Adipocyte (in vitro differentiated cells): ENCODE results near the gene ZDHHC3.

Experiments
- DNase-seq: peaks from one replicate; pipeline ENCODE4 v3.0.0-alpha.2; 2015; ENCODE audit warnings: low read depth
- H3K27me3 ChIP-seq: replicated peaks from 2 replicates; pipeline ENCODE4 v1.7.0; 2013; ENCODE audit warnings: mild to moderate bottlenecking, low read length, moderate library complexity; ENCODE audit not compliant: control insufficient read depth, insufficient read depth
- H3K36me3 ChIP-seq: 2 replicates; pipeline ENCODE4 v1.7.0; 2013; ENCODE audit warnings: low read length, mild to moderate bottlenecking, moderate library complexity; ENCODE audit not compliant: control insufficient read depth, insufficient read depth, severe bottlenecking
- H3K4me1 ChIP-seq: 2 replicates; pipeline ENCODE4 v1.7.0; 2013; ENCODE audit warnings: mild to moderate bottlenecking, low read length, moderate library complexity; ENCODE audit not compliant: control insufficient read depth, insufficient read depth
- H3K4me3 ChIP-seq: 2 replicates; pipeline ENCODE4 v1.7.0; 2013; ENCODE audit warnings: mild to moderate bottlenecking, low read length, moderate library complexity
- H3K9ac ChIP-seq: 2 replicates; pipeline ENCODE4 v1.7.0; 2013; ENCODE audit warnings: mild to moderate bottlenecking, low read length, moderate library complexity
- H3K9me3 ChIP-seq: 2 replicates; pipeline ENCODE4 v1.7.0; 2013; ENCODE audit warnings: mild to moderate bottlenecking, low read length, moderate library complexity; ENCODE audit not compliant: control insufficient read depth

ZDHHC3 gene

GRCh38 chr3:44942202-44942921, 33.6 kb downstream of the ZDHHC3 start:
- H3K4me3 ChIP-seq = no peak overlapping the region
- H3K27me3 ChIP-seq = no peaks in the 10 kb centered on the region
- no peak for DNase-seq
- no peak overlapping the region for H3K9ac ChIP-seq
- no peaks in the 10 kb centered on the region for H3K9me3 ChIP-seq
- H3K36me3 ChIP-seq = peaks cover 77% of the 10 kb centered on the region
- H3K4me1 ChIP-seq = peaks cover 8% of the 10 kb centered on the region

DNA sequence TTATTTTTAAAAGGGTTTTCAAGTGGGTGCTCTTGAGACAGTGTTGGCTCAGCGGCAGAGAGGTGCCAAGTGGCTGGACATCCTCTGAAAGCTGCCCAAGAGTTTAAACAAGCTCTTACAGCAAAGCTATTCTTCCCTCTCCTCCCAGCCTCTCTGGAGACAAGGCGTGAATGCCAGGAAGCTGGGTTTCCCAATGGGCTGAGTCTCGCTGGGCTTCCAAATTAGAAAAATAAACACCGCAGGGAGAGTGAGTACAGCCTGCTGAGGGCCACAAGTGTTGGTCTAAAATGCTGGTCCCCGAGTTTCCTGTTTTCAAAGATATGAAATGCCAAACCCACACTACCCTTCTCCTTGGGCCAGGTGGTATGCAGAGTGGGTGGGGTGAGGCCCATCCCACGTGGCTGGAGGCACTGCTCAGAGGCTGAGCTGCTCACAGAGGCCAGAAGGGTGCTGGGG, 36.4 kb downstream of the ZDHHC3 start:
- Histone ChIP-seq H3K4me3 (no peak overlapping the region), H3K27me3 (no peaks in the 10 kb centered on the region), H3K4me1 (peaks cover 8% of the 10 kb centered on the region), H3K9me3 (no peaks in the 10 kb centered on the region), H3K9ac (no peak overlapping the region), H3K36me3 (peaks cover 88% of the 10 kb centered on the region)
- no peak for DNase-seq

GRCh38 chr3:44932986-44933944, 42.7 kb downstream of the ZDHHC3 start:
- peaks cover 89% of the 10 kb centered on the region for H3K36me3 ChIP-seq

DNA sequence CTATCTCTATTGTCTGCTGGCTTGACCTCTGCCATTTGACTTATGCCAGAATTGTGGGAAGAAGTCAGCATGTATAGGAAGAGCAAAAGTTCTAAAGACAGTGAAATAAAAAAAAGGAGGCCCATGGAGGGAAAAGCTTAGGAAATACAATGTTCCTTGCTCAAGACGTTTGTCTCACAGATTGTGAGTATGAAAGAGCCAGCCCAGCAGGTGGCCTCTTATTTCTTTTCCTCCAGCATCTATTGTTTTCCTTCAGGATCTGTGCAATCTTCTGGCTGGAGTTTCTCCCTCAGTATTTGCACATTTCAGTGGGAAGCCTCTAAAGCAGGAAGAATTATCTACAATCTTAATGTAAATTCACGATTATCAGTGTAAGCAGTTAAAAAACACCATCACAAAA, 43.7 kb downstream of the ZDHHC3 start:
- Histone ChIP-seq H3K4me1 (peaks cover 17% of the 10 kb centered on the region), H3K9ac (no peak overlapping the region), H3K9me3 (no peaks in the 10 kb centered on the region), H3K36me3 (peaks cover 89% of the 10 kb centered on the region), H3K4me3 (no peak overlapping the region), H3K27me3 (no peaks in the 10 kb centered on the region)
- DNase-seq = no peak

More at GRCh38 chr3:44932986-44933944, 42.7 kb downstream of the ZDHHC3 start:
- peaks cover 17% of the 10 kb centered on the region for H3K4me1 ChIP-seq
- H3K9ac ChIP-seq = no peak overlapping the region
- H3K9me3 ChIP-seq = no peaks in the 10 kb centered on the region
- no peak for DNase-seq
- no peak overlapping the region for H3K4me3 ChIP-seq
- H3K27me3 ChIP-seq = no peaks in the 10 kb centered on the region

GRCh38 chr3:44931791-44932190, 44.2 kb downstream of the ZDHHC3 start:
- Histone ChIP-seq H3K36me3 (peaks cover 89% of the 10 kb centered on the region), H3K4me3 (no peak overlapping the region), H3K4me1 (peaks cover 17% of the 10 kb centered on the region), H3K9me3 (no peaks in the 10 kb centered on the region), H3K27me3 (no peaks in the 10 kb centered on the region), H3K9ac (no peak overlapping the region)
- no peak for DNase-seq

DNA sequence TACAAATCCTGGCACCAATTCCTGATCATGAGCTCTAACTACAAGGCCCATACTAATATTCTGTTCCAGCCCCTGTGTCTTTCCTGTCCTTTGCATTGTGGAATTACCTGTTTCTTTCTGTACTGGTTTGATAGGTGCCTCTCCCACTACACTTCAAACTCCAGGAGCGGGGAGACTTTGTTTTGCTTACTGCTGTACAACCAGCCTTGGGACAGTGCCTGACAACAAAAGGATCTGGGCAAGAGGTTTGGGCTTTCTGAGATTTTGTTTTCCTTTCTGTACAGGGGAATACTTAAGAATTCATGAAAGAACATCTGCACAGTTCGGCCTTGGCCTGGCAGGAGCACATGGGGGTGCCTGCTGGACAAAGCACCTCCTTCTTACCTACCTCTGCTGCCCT, 45.1 kb downstream of the ZDHHC3 start:
- H3K4me3 ChIP-seq = no peak overlapping the region
- no peaks in the 10 kb centered on the region for H3K9me3 ChIP-seq
- DNase-seq = no peak
- H3K4me1 ChIP-seq = peaks cover 17% of the 10 kb centered on the region
- H3K27me3 ChIP-seq = no peaks in the 10 kb centered on the region
- no peak overlapping the region for H3K9ac ChIP-seq
- H3K36me3 ChIP-seq = peaks cover 89% of the 10 kb centered on the region

DNA sequence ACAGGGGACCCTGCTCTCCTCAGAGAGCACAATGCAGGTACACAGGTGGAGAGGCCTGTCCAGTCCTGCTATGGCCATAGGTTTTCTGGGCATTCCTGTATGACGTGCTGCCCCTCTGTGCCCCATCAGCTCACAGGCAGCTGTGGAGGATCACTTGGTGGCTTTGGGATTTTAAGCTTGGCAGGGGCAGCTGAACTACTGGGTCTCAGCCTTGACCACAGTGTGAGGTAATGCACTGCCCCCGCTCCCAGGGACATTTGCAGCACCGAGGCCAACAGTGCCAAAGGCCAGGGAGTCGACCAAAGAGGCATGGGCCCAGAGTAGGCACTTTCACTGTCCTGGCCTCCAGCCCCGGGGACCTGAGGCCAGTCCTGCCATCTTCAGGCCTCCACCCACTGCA, 46.2 kb downstream of the ZDHHC3 start:
- Histone ChIP-seq H3K9me3 (no peaks in the 10 kb centered on the region), H3K27me3 (no peaks in the 10 kb centered on the region), H3K9ac (no peak overlapping the region), H3K4me1 (peaks cover 20% of the 10 kb centered on the region), H3K4me3 (no peak overlapping the region), H3K36me3 (peaks cover 87% of the 10 kb centered on the region)
- no peak for DNase-seq

DNA sequence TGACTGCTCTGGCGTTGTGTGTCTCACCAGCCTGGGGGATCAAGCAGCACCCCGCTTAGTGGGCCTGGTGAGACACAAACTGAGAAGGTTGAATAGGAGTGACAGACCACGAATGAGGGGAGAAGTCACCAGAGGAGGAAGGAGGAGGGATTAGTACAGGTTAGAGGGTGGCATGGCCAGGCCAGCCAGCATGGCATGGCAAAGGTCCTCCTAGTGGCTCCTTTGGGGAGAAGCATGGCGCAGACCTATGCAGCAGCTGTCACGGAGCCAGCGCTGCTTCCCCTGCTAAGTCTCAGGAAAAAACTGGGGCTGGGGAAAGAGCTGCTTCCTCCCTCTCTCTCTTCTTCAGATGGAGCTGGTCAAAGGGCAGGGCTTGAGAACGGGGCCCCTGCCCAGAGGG, 48.6 kb downstream of the ZDHHC3 start:
- DNase-seq = no peak
- peaks cover 72% of the 10 kb centered on the region for H3K36me3 ChIP-seq

DNA sequence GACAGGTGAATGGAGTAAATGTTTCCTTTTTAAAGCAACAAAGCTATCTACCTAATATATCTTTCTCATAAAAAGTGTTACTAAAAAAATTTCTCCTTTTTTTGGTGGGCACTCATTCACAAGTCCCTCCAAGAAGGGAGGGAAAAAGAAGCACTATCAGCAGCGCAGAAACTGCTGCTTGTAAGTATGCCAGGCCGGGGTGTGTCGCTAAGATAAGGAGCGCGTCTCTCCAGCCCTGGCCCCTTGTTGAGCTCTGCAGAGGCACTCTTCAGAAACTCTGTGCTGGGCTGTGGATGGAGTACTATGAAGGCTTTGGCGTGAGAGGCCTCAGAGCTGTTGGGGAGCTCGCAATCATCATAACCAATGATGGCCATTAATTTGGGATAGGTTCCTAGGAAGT, 49.1 kb downstream of the ZDHHC3 start:
- Histone ChIP-seq H3K9ac (no peak overlapping the region), H3K4me1 (peaks cover 29% of the 10 kb centered on the region), H3K36me3 (peaks cover 72% of the 10 kb centered on the region), H3K27me3 (no peaks in the 10 kb centered on the region), H3K4me3 (no peak overlapping the region), H3K9me3 (no peaks in the 10 kb centered on the region)
- DNase-seq = no peak

More for the DNA sequence above, 48.6 kb downstream of the ZDHHC3 start:
- H3K27me3 ChIP-seq = no peaks in the 10 kb centered on the region
- no peak overlapping the region for H3K9ac ChIP-seq
- peaks cover 29% of the 10 kb centered on the region for H3K4me1 ChIP-seq
- no peak overlapping the region for H3K4me3 ChIP-seq
- no peaks in the 10 kb centered on the region for H3K9me3 ChIP-seq

- H3K9ac ChIP-seq = no peak overlapping the region
- H3K9me3 ChIP-seq = no peaks in the 10 kb centered on the region
- H3K4me3 ChIP-seq = no peak overlapping the region
- peaks cover 29% of the 10 kb centered on the region for H3K4me1 ChIP-seq
- H3K36me3 ChIP-seq = peaks cover 72% of the 10 kb centered on the region
- no peak for DNase-seq
- H3K27me3 ChIP-seq = no peaks in the 10 kb centered on the region
Observed at GRCh38 chr3:44926172-44926571, 49.8 kb downstream of the ZDHHC3 start.

DNA sequence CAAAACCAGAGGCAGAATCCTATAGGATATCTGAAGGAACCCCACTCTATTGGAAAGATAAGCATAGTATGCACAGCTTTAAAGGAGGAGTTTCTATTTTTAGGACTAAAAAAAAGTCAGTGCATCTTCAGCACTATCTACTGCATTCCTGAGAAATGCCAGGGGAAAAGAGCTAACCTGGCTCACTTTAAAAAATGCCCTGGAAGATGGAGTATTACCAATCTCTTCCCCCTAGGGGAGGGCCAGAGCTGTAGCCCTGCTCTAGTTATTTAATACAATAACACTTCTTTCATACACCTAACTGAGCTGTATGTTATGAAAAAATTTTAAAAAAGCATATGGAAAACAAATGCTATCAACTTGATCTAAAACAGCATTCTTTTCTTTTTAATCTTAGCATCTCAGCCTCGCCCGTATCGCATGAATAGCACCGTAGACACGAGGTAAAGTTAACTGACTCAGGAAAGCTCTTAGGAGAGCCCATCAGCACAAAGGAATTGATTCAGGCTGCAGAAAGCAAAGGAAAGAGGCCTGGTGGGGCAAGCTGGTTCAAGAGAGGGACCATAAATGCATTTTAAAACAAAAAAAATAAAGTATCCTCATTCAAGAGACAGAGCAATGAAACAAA, 51.4 kb downstream of the ZDHHC3 start:
- no peak overlapping the region for H3K4me3 ChIP-seq
- peaks cover 16% of the 10 kb centered on the region for H3K4me1 ChIP-seq
- no peak overlapping the region for H3K9ac ChIP-seq
- no peak for DNase-seq
- no peaks in the 10 kb centered on the region for H3K9me3 ChIP-seq
- peaks cover 72% of the 10 kb centered on the region for H3K36me3 ChIP-seq
- no peaks in the 10 kb centered on the region for H3K27me3 ChIP-seq
